Trophoblast cell (in vitro differentiated cells and primary cell): ENCODE data around the gene KBTBD13.
A peak's percentile ranks its signal among the peaks of the same experiment; 100 is the strongest.
"Not testable (repeated sequence)": the region's sequence is repeated elsewhere in the genome, so short reads cannot be mapped to it uniquely, and the experiment has no call there.

Experiments used
- DNase-seq, 2 donors: peaks; one replicate each; pipeline ENCODE4 v3.0.0-alpha.2; 2016
- H2AFZ ChIP-seq: 2 replicates; pipeline ENCODE4 v1.6.1; 2013; ENCODE audit warnings: low read length, moderate library complexity, mild to moderate bottlenecking; ENCODE audit not compliant: insufficient read depth, poor library complexity
- H2AK5ac ChIP-seq: 2 replicates; pipeline ENCODE4 v1.6.1; 2013; ENCODE audit warnings: mild to moderate bottlenecking, low read length
- H2BK120ac ChIP-seq: 2 replicates; pipeline ENCODE4 v1.6.1; 2013; ENCODE audit warnings: low read length, mild to moderate bottlenecking, moderate library complexity; ENCODE audit not compliant: insufficient read depth, poor library complexity
- H2BK12ac ChIP-seq: 2 replicates; pipeline ENCODE4 v1.6.1; 2013; ENCODE audit warnings: mild to moderate bottlenecking, low read length, moderate library complexity
- H2BK5ac ChIP-seq: 2 replicates; pipeline ENCODE4 v1.6.1; 2013; ENCODE audit warnings: low read length, low read depth, moderate library complexity, mild to moderate bottlenecking; ENCODE audit not compliant: poor library complexity
- H3K14ac ChIP-seq: 2 replicates; pipeline ENCODE4 v1.6.1; 2013; ENCODE audit warnings: mild to moderate bottlenecking, low read length
- H3K18ac ChIP-seq: 2 replicates; pipeline ENCODE4 v1.6.1; 2013; ENCODE audit warnings: mild to moderate bottlenecking, low read length
- H3K23ac ChIP-seq: 2 replicates; pipeline ENCODE4 v1.6.1; 2013; ENCODE audit warnings: low read length
- H3K27ac ChIP-seq: 2 replicates; pipeline ENCODE4 v1.5.1; 2013; ENCODE audit warnings: low read depth, mild to moderate bottlenecking, inconsistent platforms, low read length, moderate library complexity
- H3K27me3 ChIP-seq: 2 replicates; pipeline ENCODE4 v1.6.1; 2013; ENCODE audit warnings: inconsistent platforms, mild to moderate bottlenecking, low read length, moderate library complexity; ENCODE audit not compliant: insufficient read depth
- H3K36me3 ChIP-seq, 2 experiments: 1 replicate in 1 of 2; 2 replicates in 1 of 2; pipeline ENCODE4 v1.6.1; 2013; ENCODE audit warnings: low read length in 2 of 2, mild to moderate bottlenecking in 2 of 2, moderate library complexity in 1 of 2; ENCODE audit not compliant: insufficient read depth in 2 of 2, control insufficient read depth in 1 of 2
- H3K4ac ChIP-seq: 2 replicates; pipeline ENCODE4 v1.6.1; 2013; ENCODE audit warnings: low read depth, mild to moderate bottlenecking, low read length, moderate library complexity
- H3K4me1 ChIP-seq, 2 experiments: 1 replicate in 1 of 2; 2 replicates in 1 of 2; pipeline ENCODE4 v1.6.1; 2013; ENCODE audit warnings: low read length in 2 of 2, mild to moderate bottlenecking in 2 of 2, moderate library complexity in 1 of 2; ENCODE audit not compliant: insufficient read depth in 2 of 2, control insufficient read depth in 1 of 2
- H3K4me2 ChIP-seq: 2 replicates; pipeline ENCODE4 v1.6.1; 2013; ENCODE audit warnings: inconsistent platforms, mild to moderate bottlenecking, low read length, moderate library complexity
- H3K4me3 ChIP-seq: 2 replicates; pipeline ENCODE4 v1.5.1; 2013; ENCODE audit warnings: mild to moderate bottlenecking, low read depth, low read length, inconsistent platforms
- H3K79me1 ChIP-seq: one replicate; pipeline ENCODE4 v1.6.1; 2013; ENCODE audit warnings: low read length
- H3K79me2 ChIP-seq: 2 replicates; pipeline ENCODE4 v1.6.1; 2013; ENCODE audit warnings: low read length, mild to moderate bottlenecking; ENCODE audit not compliant: control insufficient read depth, insufficient read depth, poor library complexity
- H3K9ac ChIP-seq: 2 replicates; pipeline ENCODE4 v1.6.1; 2013; ENCODE audit warnings: mild to moderate bottlenecking, low read length
- H3K9me3 ChIP-seq: 2 replicates; pipeline ENCODE4 v1.6.1; 2013; ENCODE audit warnings: low read depth, mild to moderate bottlenecking, control low read depth, inconsistent platforms, low read length; ENCODE audit not compliant: insufficient read depth
- H4K12ac ChIP-seq: 2 replicates; pipeline ENCODE4 v1.6.1; 2013; ENCODE audit warnings: low read depth, mild to moderate bottlenecking, low read length, moderate library complexity
- H4K8ac ChIP-seq: 2 replicates; pipeline ENCODE4 v1.6.1; 2013; ENCODE audit warnings: low read depth, mild to moderate bottlenecking, low read length, moderate library complexity
- H4K91ac ChIP-seq: one replicate; pipeline ENCODE4 v1.6.1; 2013; ENCODE audit warnings: low read depth, mild to moderate bottlenecking, low read length, moderate library complexity
- WGBS: extraction: QIAGEN DNeasy Blood & Tissue Kit; methylation state at CpG from one replicate; pipeline ENCODE4 v1.1.7; 2013; ENCODE audit warnings: missing lambda C conversion rate; ENCODE audit not compliant: insufficient read length, insufficient coverage; ENCODE audit errors: extremely low coverage; 5-methylcytosine and 5-hydroxymethylcytosine counted together

Gene KBTBD13

DNA sequence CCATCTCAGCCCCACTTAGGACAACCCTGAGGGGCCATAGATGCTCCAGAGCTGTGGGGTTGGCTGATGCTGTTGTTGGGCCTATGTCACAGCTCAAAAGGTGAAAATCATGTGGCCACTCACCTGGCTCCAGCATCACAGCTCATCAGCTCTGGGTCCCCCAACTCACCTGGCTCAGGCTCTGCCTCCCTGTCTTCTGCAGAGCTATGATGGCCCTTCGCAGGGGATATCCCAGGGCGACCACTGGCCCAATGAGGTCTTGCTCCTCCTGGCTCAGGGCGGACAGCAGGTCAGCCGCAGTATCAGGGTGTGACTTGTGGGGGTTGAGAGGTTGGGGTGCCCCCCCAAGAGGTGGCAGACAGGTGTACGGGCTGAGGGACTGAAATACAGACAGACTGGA lies 22.8 kb downstream of the KBTBD13 start:
- no peak overlapping the region for H3K18ac ChIP-seq
- WGBS, result no CpG with 5 or more reads among the region's 5 CpGs
- H3K27ac ChIP-seq, result no peak overlapping the region
- H3K4me2 ChIP-seq, result no peak overlapping the region
- H2AFZ ChIP-seq, result no peak overlapping the region
- no peak overlapping the region for H3K4ac ChIP-seq
- H3K9ac ChIP-seq, result no peak overlapping the region
- no peak overlapping the region for H2AK5ac ChIP-seq
- H3K79me2 ChIP-seq, result no peaks in the 10 kb centered on the region
- H3K79me1 ChIP-seq, result no peaks in the 10 kb centered on the region
- no peaks in the 10 kb centered on the region for H3K9me3 ChIP-seq
- peaks cover 3 to 5% of the 10 kb centered on the region in 2 experiments for H3K4me1 ChIP-seq
- no peak overlapping the region for H3K4me3 ChIP-seq
- no peak overlapping the region for H3K23ac ChIP-seq
- H3K36me3 ChIP-seq, result peaks cover 12 to 14% of the 10 kb centered on the region in 2 experiments
- no peak overlapping the region for H4K8ac ChIP-seq
- no peak for DNase-seq
- H4K12ac ChIP-seq, result no peak overlapping the region
- H4K91ac ChIP-seq, result no peak overlapping the region
- H2BK120ac ChIP-seq, result no peak overlapping the region
- peaks cover 4% of the 10 kb centered on the region for H3K27me3 ChIP-seq
- no peak overlapping the region for H2BK12ac ChIP-seq
- H3K14ac ChIP-seq, result no peak overlapping the region
- H2BK5ac ChIP-seq, result no peak overlapping the region

- not testable (repeated sequence) for H2AK5ac ChIP-seq, H3K18ac ChIP-seq, H2BK120ac ChIP-seq, H3K14ac ChIP-seq, DNase-seq, H3K27me3 ChIP-seq, H3K23ac ChIP-seq, H2BK12ac ChIP-seq, H3K9me3 ChIP-seq, H2AFZ ChIP-seq, H3K4ac ChIP-seq, H3K79me1 ChIP-seq, H4K12ac ChIP-seq, H3K4me3 ChIP-seq, H3K4me2 ChIP-seq, H4K91ac ChIP-seq, H3K27ac ChIP-seq, H2BK5ac ChIP-seq, H3K9ac ChIP-seq, H3K79me2 ChIP-seq, H4K8ac ChIP-seq, H3K4me1 ChIP-seq
- peaks cover 12 to 14% of the 10 kb centered on the region in 2 experiments for H3K36me3 ChIP-seq
- WGBS, result no CpG with 5 or more reads among the region's 10 CpGs
These were observed 23.3 kb downstream of the KBTBD13 start for GRCh38 chr15:65099801-65100200.

- Histone ChIP-seq H3K4ac (no peak overlapping the region), H3K4me3 (no peak overlapping the region), H2BK12ac (no peak overlapping the region), H2AFZ (no peak overlapping the region), H4K91ac (no peak overlapping the region), H3K36me3 (peaks cover 12 to 14% of the 10 kb centered on the region in 2 experiments), H3K23ac (no peak overlapping the region), H3K14ac (no peak overlapping the region), H2BK120ac (no peak overlapping the region), H3K9me3 (no peaks in the 10 kb centered on the region), H3K79me2 (no peaks in the 10 kb centered on the region), H3K79me1 (no peaks in the 10 kb centered on the region), H3K4me1 (peaks cover 3 to 5% of the 10 kb centered on the region in 2 experiments), H3K27me3 (peaks cover 4% of the 10 kb centered on the region), H4K12ac (no peak overlapping the region), H3K4me2 (no peak overlapping the region), H3K27ac (no peak overlapping the region), H4K8ac (no peak overlapping the region), H3K18ac (no peak overlapping the region), H2AK5ac (no peak overlapping the region), H3K9ac (no peak overlapping the region), H2BK5ac (no peak overlapping the region)
- no CpG with 5 or more reads among the region's 7 CpGs for WGBS
- no peak for DNase-seq
These were observed 23.9 kb downstream of the KBTBD13 start for GRCh38 chr15:65100442-65100841.

GRCh38 chr15:65101411-65101890 lies 24.9 kb downstream of the KBTBD13 start:
- H3K4ac ChIP-seq, result no peak overlapping the region
- H3K79me2 ChIP-seq, result no peaks in the 10 kb centered on the region
- WGBS, result no CpG with 5 or more reads among the region's 9 CpGs
- peak overlapping the region; percentile 44 for H3K4me2 ChIP-seq
- no peak overlapping the region for H2AK5ac ChIP-seq
- no peak overlapping the region for H3K18ac ChIP-seq
- no peak overlapping the region for H2BK12ac ChIP-seq
- H4K8ac ChIP-seq, result no peak overlapping the region
- H3K9ac ChIP-seq, result peak overlapping the region; percentile 28
- H3K79me1 ChIP-seq, result no peaks in the 10 kb centered on the region
- H3K9me3 ChIP-seq, result no peaks in the 10 kb centered on the region
- H3K4me3 ChIP-seq, result peak overlapping the region; percentile 5
- peaks cover 14 to 15% of the 10 kb centered on the region in 2 experiments for H3K36me3 ChIP-seq
- H3K27me3 ChIP-seq, result peaks cover 4% of the 10 kb centered on the region
- no peak overlapping the region for H2BK5ac ChIP-seq
- H4K91ac ChIP-seq, result no peak overlapping the region
- H3K14ac ChIP-seq, result no peak overlapping the region
- H2AFZ ChIP-seq, result no peak overlapping the region
- H2BK120ac ChIP-seq, result no peak overlapping the region
- H4K12ac ChIP-seq, result no peak overlapping the region
- DNase-seq, result peak; percentile 53 to 79
- H3K4me1 ChIP-seq, result peaks cover 3 to 5% of the 10 kb centered on the region in 2 experiments
- no peak overlapping the region for H3K27ac ChIP-seq
- H3K23ac ChIP-seq, result no peak overlapping the region
